ENCODE results near the gene ROR2.

GRCh38 chr9:91660521-91660920 is 289.5 kb downstream of the ROR2 start:
- TF ChIP-seq POLR2A (IDR thresholded peaks at IDR 0.05; ENCODE audit: low read depth, low read length) (no peak), TAF1 (IDR thresholded peaks at IDR 0.05; ENCODE audit: borderline replicate concordance, low read depth, low read length) (no peak), POLR2AphosphoS5 (IDR thresholded peaks at IDR 0.05; ENCODE audit: low read depth, low read length) (no peak)

All from GM12892 (cell line).